Fibroblast of lung (primary cell): ENCODE data around the gene XXYLT1.

Experiments used
- EZH2 ChIP-seq: IDR thresholded peaks from 2 replicates; pipeline ENCODE4 v1.5.1; 2012; ENCODE audit warnings: low read length, control low read depth, mild to moderate bottlenecking; ENCODE audit errors: missing control alignments
- TF ChIP-seq, protein P1 (sequence below), 2 donors: IDR thresholded peaks in 1 of 2; conservative IDR thresholded peaks in 1 of 2; 1 replicate in 1 of 2; 2 replicates in 1 of 2; pipeline ENCODE4 v1.5.1; 2011 to 2012; ENCODE audit warnings: low read length in 2 of 2, control low read depth in 1 of 2, inconsistent platforms in 1 of 2, low read depth in 1 of 2, mild to moderate bottlenecking in 1 of 2

DNA sequence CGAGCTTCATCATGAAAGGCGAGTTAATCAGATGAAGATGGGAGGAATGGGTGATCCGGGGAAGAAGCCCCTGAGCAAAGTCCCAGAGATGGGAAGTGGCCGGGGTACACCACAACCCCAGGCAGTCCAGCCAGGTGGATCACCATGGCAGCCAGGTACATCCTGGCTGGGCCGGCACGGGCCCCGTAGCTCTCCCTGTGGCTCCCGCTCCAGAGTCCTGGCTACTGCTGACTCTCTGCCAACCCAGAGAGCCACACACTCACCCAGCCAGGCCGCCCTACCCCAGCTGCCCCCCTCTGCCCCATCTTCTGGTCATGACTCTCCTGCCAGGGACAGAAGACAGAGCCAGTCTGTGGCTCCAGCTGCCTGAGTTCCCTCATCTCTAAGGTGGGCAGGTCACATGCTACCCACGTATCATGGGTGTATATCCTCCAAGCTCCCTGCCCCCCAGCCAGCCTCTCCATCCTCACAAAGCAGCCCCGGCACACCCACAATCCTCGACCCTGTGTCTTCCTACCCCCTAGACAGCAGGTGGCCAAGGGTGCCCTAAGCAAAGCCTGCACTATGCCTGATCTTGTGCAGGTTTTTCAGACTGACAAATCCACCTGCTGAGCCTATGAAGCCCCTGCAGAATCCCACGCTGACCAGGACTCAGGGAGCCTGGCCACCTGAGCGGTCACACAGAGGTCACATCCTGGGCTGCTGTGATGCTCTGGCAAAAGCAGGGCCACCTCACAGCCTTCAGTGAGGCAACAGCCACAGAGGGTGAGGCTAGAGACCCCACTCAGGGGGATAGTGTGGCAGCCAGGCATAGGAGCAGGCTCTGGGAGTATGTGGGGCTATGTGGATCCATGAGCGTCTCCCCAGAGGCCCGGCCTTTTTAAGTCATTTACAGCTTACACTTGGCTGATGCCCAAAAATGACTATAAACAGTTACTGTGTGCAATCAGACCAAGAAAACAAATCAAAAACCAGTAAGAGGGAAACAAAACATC, 13.2 kb downstream of the XXYLT1 start:
- TF ChIP-seq, protein P1, sequence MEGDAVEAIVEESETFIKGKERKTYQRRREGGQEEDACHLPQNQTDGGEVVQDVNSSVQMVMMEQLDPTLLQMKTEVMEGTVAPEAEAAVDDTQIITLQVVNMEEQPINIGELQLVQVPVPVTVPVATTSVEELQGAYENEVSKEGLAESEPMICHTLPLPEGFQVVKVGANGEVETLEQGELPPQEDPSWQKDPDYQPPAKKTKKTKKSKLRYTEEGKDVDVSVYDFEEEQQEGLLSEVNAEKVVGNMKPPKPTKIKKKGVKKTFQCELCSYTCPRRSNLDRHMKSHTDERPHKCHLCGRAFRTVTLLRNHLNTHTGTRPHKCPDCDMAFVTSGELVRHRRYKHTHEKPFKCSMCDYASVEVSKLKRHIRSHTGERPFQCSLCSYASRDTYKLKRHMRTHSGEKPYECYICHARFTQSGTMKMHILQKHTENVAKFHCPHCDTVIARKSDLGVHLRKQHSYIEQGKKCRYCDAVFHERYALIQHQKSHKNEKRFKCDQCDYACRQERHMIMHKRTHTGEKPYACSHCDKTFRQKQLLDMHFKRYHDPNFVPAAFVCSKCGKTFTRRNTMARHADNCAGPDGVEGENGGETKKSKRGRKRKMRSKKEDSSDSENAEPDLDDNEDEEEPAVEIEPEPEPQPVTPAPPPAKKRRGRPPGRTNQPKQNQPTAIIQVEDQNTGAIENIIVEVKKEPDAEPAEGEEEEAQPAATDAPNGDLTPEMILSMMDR (conservative IDR thresholded peaks at IDR 0.05 in 1 of 2, IDR thresholded peaks at IDR 0.05 in 1 of 2; ENCODE audit: low read depth in 1 of 2, low read length in 2 of 2): no peak
- TF ChIP-seq EZH2: no peak
